PC-3 (cell line): Measurements from ENCODE around the gene CFAP299. TPM values are rescaled to one million over a fixed set of nuclear protein-coding genes. Genes with fewer than 3 reads are reported as not detected.

ENCODE experiments used
- ATAC-seq: fragments of 200-7000 bp; cut with Tn5 transposase; 2 replicates; pipeline ENCODE4 v1.9.1; 2020; ENCODE audit warnings: mild to moderate bottlenecking, moderate library complexity
- BruUV-seq: library from RNA; stranded (reverse); fragments of 400-500 nt; replicated peaks from 2 replicates; lab custom pipeline; 2021; lab: Mats Ljungman, UMichigan
- CTCF ChIA-PET: fragments of 300-600 bp; sonication (Branson Sonifier 250); formaldehyde crosslinking; loops from one replicate; lab custom pipeline; 2022; ENCODE audit warnings: antibody characterized with exemption; lab: Charles Lee
- POLR2A ChIA-PET: fragments of 300-600 bp; sonication (Branson Sonifier 250); formaldehyde crosslinking; loops from one replicate; lab custom pipeline; 2022; ENCODE audit warnings: antibody characterized with exemption; ENCODE audit not compliant: unreplicated experiment; lab: Charles Lee
- DNase-seq: peaks from one replicate; pipeline ENCODE4 v3.0.0-alpha.2; 2015
- H2AFZ ChIP-seq: fragments of 300-600 bp; sonication (generic); 2 replicates; pipeline ENCODE4 v1.6.0; 2016; ENCODE audit warnings: antibody characterized with exemption, low read length
- H3F3A ChIP-seq: fragments of 300-600 bp; sonication (generic); one replicate; pipeline ENCODE4 v1.6.0; 2017; ENCODE audit warnings: antibody characterized with exemption, low read length, control low read depth, mild to moderate bottlenecking; ENCODE audit not compliant: unreplicated experiment
- H3K27ac ChIP-seq: fragments of 300-600 bp; sonication (generic); 2 replicates; pipeline ENCODE4 v1.5.1; 2016; ENCODE audit warnings: mild to moderate bottlenecking, low read length
- H3K27me3 ChIP-seq: fragments of 300-600 bp; sonication (generic); 2 replicates; pipeline ENCODE4 v1.6.1; 2016; ENCODE audit warnings: low read length, mixed read lengths
- H3K36me3 ChIP-seq: fragments of 300-600 bp; sonication (generic); 2 replicates; pipeline ENCODE4 v1.6.1; 2016; ENCODE audit warnings: low read depth, mixed run types, low read length, mixed read lengths
- H3K4me1 ChIP-seq: fragments of 300-600 bp; sonication (generic); 2 replicates; pipeline ENCODE4 v1.5.1; 2016; ENCODE audit warnings: low read length; ENCODE audit not compliant: insufficient read depth
- H3K4me2 ChIP-seq: fragments of 300-600 bp; sonication (generic); 2 replicates; pipeline ENCODE4 v1.6.0; 2016; ENCODE audit warnings: low read length
- H3K4me3 ChIP-seq: fragments of 300-600 bp; sonication (generic); 2 replicates; pipeline ENCODE4 v1.5.1; 2016; ENCODE audit warnings: mild to moderate bottlenecking, low read length, mixed read lengths
- H3K79me2 ChIP-seq: fragments of 300-600 bp; sonication (generic); 2 replicates; pipeline ENCODE4 v1.6.1; 2017; ENCODE audit warnings: low read length, mixed read lengths
- H3K9ac ChIP-seq: fragments of 300-600 bp; sonication (generic); 2 replicates; pipeline ENCODE4 v1.6.0; 2016; ENCODE audit warnings: mild to moderate bottlenecking, low read length
- H3K9me2 ChIP-seq: fragments of 300-600 bp; sonication (generic); replicated peaks from 2 replicates; pipeline ENCODE4 v1.6.1; 2016; ENCODE audit warnings: mixed run types, low read length, mixed read lengths
- H3K9me3 ChIP-seq: fragments of 300-600 bp; sonication (generic); 2 replicates; pipeline ENCODE4 v1.6.1; 2016; ENCODE audit warnings: low read length, mixed read lengths
- H4K20me1 ChIP-seq: fragments of 300-600 bp; sonication (generic); 2 replicates; pipeline ENCODE4 v1.6.1; 2016; ENCODE audit warnings: low read length, mixed read lengths
- EZH2 ChIP-seq: fragments of 300-600 bp; sonication (generic); IDR thresholded peaks from one replicate; pipeline ENCODE4 v1.6.1; 2017; ENCODE audit warnings: antibody characterized with exemption, mild to moderate bottlenecking, low read length; ENCODE audit not compliant: unreplicated experiment
- EZH2phosphoT487 ChIP-seq: fragments of 300-600 bp; sonication (generic); IDR thresholded peaks from 2 replicates; pipeline ENCODE4 v1.6.1; 2018; ENCODE audit warnings: mild to moderate bottlenecking, antibody characterized with exemption, low read length, borderline replicate concordance
- intact Hi-C: fragments of 100-400 bp; cut with micrococcal nuclease; formaldehyde crosslinking; loops from 2 replicates; pipeline ENCODE4 v1.9.0; 2023
- total RNA-seq: library from RNA; depleted of rRNA; stranded (reverse); fragments of >200 nt; gene quantifications from 2 replicates; pipeline ENCODE4 v1.2.3, GENCODE V29; 2014
- TF ChIP-seq, protein P1 (sequence below): fragments of 300-600 bp; sonication (generic); conservative IDR thresholded peaks from 2 replicates; pipeline ENCODE4 v1.5.1; 2017; ENCODE audit warnings: antibody characterized with exemption, low read depth, mild to moderate bottlenecking, low read length

Gene CFAP299
- total RNA-seq, 1 experiment from 2014 or later = not detected

DNA sequence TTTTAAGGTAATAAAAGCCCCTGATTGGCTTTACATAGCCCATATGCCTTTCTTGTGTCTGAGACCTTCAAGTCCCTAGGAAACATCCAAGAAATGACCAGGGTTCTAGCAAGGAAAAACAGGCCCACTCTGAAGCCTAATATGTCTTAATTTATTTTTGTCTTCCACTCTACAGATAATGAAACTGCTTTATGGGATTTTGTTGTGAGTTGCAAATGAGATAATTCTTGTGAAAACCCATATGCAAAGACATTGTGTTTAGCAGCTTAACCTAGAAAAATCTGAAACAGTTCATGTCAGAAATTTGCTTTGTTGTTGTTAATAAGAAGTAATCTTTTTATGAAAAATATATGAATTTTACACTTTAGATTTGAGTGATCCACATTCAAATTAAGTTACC lies 504.3 kb downstream of the CFAP299 start:
- Histone ChIP-seq H3F3A (no peaks in the 10 kb centered on the region), H3K79me2 (no peaks in the 10 kb centered on the region), H3K27ac (no peak overlapping the region), H3K4me2 (no peak overlapping the region), H3K36me3 (no peaks in the 10 kb centered on the region), H4K20me1 (no peaks in the 10 kb centered on the region), H3K4me1 (no peaks in the 10 kb centered on the region), H3K4me3 (no peak overlapping the region), H3K9ac (no peak overlapping the region), H3K27me3 (no peaks in the 10 kb centered on the region), H3K9me3 (no peaks in the 10 kb centered on the region), H3K9me2 (no peaks in the 10 kb centered on the region), H2AFZ (no peak overlapping the region)
- ATAC-seq = no peak
- intact Hi-C loops = loop anchor here (10.0 kb wide), 1 partner anchor 475 kb away; no protein-coding TSS in a partner anchor
- CTCF ChIA-PET = no interaction called here
- TF ChIP-seq EZH2phosphoT487 = no peak
- TF ChIP-seq EZH2 = no peak
- TF ChIP-seq, protein P1, sequence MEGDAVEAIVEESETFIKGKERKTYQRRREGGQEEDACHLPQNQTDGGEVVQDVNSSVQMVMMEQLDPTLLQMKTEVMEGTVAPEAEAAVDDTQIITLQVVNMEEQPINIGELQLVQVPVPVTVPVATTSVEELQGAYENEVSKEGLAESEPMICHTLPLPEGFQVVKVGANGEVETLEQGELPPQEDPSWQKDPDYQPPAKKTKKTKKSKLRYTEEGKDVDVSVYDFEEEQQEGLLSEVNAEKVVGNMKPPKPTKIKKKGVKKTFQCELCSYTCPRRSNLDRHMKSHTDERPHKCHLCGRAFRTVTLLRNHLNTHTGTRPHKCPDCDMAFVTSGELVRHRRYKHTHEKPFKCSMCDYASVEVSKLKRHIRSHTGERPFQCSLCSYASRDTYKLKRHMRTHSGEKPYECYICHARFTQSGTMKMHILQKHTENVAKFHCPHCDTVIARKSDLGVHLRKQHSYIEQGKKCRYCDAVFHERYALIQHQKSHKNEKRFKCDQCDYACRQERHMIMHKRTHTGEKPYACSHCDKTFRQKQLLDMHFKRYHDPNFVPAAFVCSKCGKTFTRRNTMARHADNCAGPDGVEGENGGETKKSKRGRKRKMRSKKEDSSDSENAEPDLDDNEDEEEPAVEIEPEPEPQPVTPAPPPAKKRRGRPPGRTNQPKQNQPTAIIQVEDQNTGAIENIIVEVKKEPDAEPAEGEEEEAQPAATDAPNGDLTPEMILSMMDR = no peak
- no peak for DNase-seq
- POLR2A ChIA-PET = no interaction called here
- no TSS peak for BruUV-seq

DNA sequence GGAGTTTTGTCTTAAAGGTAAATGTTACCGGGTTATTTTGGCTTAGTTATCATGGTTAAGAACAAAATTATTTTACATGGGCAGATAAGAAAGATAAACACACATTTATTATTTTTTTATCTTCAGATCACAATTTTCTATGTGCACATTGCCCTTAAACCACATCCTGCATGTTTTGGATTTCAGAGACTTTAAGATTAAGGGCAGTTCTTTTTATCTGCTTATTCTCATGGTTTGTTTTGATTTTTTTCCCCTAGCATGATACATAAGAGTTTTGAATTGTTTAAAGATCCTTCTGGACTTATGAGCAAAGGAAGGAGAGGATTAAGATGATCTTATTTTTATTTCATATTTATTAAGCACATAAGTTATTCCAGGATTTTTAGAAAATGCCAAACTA lies 504.9 kb downstream of the CFAP299 start:
- Histone ChIP-seq H3K4me1 (no peaks in the 10 kb centered on the region), H3K9me3 (no peaks in the 10 kb centered on the region), H3K9me2 (no peaks in the 10 kb centered on the region), H3K4me2 (no peak overlapping the region), H3K9ac (no peak overlapping the region), H3K4me3 (no peak overlapping the region), H3F3A (no peaks in the 10 kb centered on the region), H3K27me3 (no peaks in the 10 kb centered on the region), H2AFZ (no peak overlapping the region), H3K27ac (no peak overlapping the region), H4K20me1 (no peaks in the 10 kb centered on the region), H3K36me3 (no peaks in the 10 kb centered on the region), H3K79me2 (no peaks in the 10 kb centered on the region)
- CTCF ChIA-PET = no interaction called here
- no TSS peak for BruUV-seq
- POLR2A ChIA-PET = no interaction called here
- intact Hi-C loops = no loop called here
- no peak for DNase-seq
- no peak for ATAC-seq
- TF ChIP-seq EZH2phosphoT487 = no peak

DNA sequence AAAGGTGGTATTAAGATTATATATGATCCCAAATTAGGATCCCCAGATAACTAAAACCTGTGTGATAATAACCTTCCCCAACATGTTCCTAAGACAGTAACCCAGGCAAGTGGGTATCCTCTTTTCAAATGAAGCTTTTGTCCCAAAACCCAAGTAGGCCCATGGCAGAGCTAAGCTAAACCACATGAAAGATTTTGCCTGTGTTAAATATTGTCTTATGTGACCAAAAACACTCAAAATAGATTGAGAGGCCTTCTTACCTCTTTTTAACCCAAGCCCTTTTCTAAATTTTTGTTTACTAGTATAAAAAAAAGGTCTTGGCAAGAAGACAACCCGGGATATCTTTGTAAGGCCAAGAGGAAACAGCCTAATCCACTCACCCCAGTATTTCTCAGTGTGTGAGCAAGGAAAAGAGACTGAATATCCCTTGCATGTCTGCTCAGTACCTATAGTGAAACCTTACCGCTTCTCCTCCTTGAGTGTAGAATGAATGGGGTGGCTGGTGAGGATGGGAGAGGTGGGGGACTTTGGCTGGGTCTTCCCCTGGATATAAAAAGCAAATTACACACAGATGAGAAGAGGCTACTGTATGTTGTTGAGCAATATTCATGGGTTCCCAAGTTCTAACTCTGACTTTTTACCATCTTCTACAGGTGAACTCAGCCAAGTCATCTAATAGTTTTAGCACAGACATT lies 506.2 kb downstream of the CFAP299 start:
- Histone ChIP-seq H4K20me1 (no peaks in the 10 kb centered on the region), H3K4me2 (no peak overlapping the region), H3K9me3 (no peaks in the 10 kb centered on the region), H3K4me1 (no peaks in the 10 kb centered on the region), H2AFZ (no peak overlapping the region), H3K4me3 (no peak overlapping the region), H3K27me3 (no peaks in the 10 kb centered on the region), H3K27ac (no peak overlapping the region), H3K9ac (no peak overlapping the region), H3K36me3 (no peaks in the 10 kb centered on the region), H3K79me2 (no peaks in the 10 kb centered on the region), H3K9me2 (no peaks in the 10 kb centered on the region), H3F3A (no peaks in the 10 kb centered on the region)
- BruUV-seq = no TSS peak
- ChIA-PET POLR2A (no interaction called here), CTCF (no interaction called here)
- DNase-seq = no peak
- intact Hi-C loops = no loop called here
- ATAC-seq = no peak
- TF ChIP-seq EZH2phosphoT487 (no peak), EZH2 (no peak)
- TF ChIP-seq, protein P1 = no peak
